ENCODE measurements around the gene BHLHE41.

DNA sequence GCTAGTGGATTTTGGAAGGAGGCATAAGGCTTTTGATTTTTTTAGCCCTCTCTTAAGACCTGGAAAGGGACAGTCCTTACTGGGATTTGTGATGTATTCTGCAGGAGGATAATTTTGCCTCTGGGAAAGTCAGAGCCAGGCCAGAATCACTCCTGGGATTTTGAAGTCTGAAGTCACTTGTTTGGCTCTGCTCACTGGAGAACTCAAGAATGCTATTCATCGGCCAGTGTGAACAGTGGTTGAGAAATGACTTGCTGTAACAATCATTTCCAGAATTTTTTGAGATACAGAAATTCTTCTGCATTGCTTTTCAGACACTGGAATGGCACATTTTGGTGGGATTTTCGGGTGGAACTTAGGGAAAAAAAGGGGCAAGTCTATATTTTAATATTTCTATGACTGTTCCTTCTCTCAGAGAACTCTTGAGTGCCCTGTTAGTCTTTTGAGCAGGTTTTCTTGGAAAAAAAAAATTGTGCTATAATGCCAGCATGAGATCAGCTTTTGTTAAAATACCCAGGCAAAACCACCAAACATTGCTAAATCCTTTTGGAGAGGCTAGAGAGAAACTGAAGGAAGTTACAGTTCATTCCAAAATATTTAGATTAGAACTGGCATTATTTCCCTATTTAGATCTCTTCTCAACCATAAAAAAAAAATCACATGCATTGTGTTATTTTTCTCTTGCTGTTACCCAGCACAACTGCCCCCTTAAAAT lies 26.1 kb upstream of the BHLHE41 start:
- TF ChIP-seq, protein P1, sequence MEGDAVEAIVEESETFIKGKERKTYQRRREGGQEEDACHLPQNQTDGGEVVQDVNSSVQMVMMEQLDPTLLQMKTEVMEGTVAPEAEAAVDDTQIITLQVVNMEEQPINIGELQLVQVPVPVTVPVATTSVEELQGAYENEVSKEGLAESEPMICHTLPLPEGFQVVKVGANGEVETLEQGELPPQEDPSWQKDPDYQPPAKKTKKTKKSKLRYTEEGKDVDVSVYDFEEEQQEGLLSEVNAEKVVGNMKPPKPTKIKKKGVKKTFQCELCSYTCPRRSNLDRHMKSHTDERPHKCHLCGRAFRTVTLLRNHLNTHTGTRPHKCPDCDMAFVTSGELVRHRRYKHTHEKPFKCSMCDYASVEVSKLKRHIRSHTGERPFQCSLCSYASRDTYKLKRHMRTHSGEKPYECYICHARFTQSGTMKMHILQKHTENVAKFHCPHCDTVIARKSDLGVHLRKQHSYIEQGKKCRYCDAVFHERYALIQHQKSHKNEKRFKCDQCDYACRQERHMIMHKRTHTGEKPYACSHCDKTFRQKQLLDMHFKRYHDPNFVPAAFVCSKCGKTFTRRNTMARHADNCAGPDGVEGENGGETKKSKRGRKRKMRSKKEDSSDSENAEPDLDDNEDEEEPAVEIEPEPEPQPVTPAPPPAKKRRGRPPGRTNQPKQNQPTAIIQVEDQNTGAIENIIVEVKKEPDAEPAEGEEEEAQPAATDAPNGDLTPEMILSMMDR (IDR thresholded peaks at IDR 0.05; ENCODE audit: insufficient read depth, low read depth, low read length), result no peak
- no peak for TF ChIP-seq EZH2 (IDR thresholded peaks at IDR 0.05; ENCODE audit: insufficient read depth, low read length)

Data from astrocyte (in vitro differentiated cells and primary cell).